SH-SY5Y (cell line): ENCODE results near the gene LRRC18.

Experiments used
- GATA2 ChIP-seq: IDR thresholded peaks from 2 replicates; pipeline ENCODE4 v1.6.1; 2011; ENCODE audit warnings: mild to moderate bottlenecking, low read depth, low read length
- GATA3 ChIP-seq: IDR thresholded peaks from 2 replicates; pipeline ENCODE4 v1.6.1; 2011; ENCODE audit warnings: low read depth, mild to moderate bottlenecking, low read length, moderate library complexity

- TF ChIP-seq GATA2 (no peak), GATA3 (no peak)
These were observed 26.0 kb downstream of the LRRC18 start for GRCh38 chr10:48913674-48914073.
